Measurements from ENCODE around the gene MPHOSPH9. TPM values are rescaled to one million over a fixed set of nuclear protein-coding genes. Genes with fewer than 3 reads are reported as not detected.

The MPHOSPH9 gene
- total and polyA plus RNA-seq, 4 donors, result 4.9 to 51.0 (median 32.7) TPM

DNA sequence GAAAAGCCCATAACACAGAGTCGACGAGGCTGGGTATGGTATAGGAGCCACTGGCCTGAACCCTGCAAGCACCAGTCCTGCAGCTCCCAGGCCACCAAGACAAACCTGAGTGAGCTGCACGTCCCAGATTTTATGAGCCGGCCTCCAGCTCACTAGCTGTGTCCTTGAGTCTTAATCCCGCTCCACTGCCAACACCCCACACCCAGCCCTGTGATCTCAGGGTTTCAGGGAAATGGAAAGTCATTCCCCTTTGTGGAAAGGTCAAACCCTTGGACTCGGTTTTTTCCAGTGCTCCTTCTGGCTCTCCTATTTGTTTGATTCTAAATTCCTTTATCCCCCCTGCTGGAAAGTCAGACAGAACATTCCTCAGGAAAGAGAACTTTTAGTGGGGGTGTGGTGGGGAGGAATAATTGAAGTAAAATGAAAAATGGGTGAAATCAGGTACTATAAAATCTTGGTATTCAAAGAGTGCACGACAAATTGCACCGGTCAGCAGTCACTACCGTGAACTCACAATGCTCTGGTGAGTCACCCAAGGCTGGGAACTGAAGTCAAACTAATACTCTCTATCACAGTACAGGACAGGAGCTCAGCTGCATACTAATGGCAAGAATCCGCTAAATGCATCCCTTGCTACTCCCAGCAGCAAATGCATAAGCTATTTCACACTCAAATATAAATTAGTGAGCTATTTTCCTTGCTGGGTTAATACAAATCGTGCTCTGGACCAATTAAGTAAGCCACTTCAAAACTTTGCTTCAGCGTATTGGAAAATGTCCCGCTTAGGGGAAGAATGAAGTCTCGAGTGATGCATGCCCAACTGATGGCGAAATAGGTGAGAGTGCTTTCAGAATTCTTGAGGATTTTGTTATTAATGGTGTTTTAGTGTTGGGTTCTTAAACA, 91.1 kb downstream of the MPHOSPH9 start:
- Histone ChIP-seq H3K9ac (ENCODE audit: low read depth in 1 of 2, low read length in 2 of 2) (peak overlapping the region; percentile 52 to 64), H3K27me3 (ENCODE audit: control insufficient read depth in 4 of 4, insufficient read depth in 4 of 4, low read length in 3 of 4) (no peaks in the 10 kb centered on the region), H3K4me1 (ENCODE audit: control insufficient read depth in 4 of 4, insufficient read depth in 4 of 4, low read length in 3 of 4) (peaks cover 26 to 41% (median 34%) of the 10 kb centered on the region in 4 donors), H3K4me3 (ENCODE audit: low read depth in 1 of 3, low read length in 3 of 3) (no peak overlapping the region), H3K36me3 (ENCODE audit: control insufficient read depth in 4 of 4, insufficient read depth in 3 of 4, low read depth in 1 of 4, low read length in 3 of 4) (no peaks in the 10 kb centered on the region), H3K27ac (ENCODE audit: low read depth in 1 of 2, low read length in 2 of 2) (peak overlapping the region; percentile 72 to 93), H3K9me3 (ENCODE audit: control insufficient read depth in 4 of 4, low read length in 3 of 4) (no peaks in the 10 kb centered on the region)
- no peak for DNase-seq (ENCODE audit: low spot score)
- WGBS, result 44% methylated on average over 15 of the region's 15 CpGs
- TF ChIP-seq NR2F2 (IDR thresholded peaks at IDR 0.05) (peak; percentile 97), FOXA2 (IDR thresholded peaks at IDR 0.05) (no peak), FOXA1 (IDR thresholded peaks at IDR 0.05) (no peak), ATF3 (IDR thresholded peaks at IDR 0.05) (peak; percentile 87), RAD21 (IDR thresholded peaks at IDR 0.05) (peak; percentile 56 to 63), YY1 (IDR thresholded peaks at IDR 0.05) (peak; percentile 48), ZBTB33 (IDR thresholded peaks at IDR 0.05) (peak; percentile 41), TAF1 (conservative IDR thresholded peaks at IDR 0.05) (peak; percentile 54), RXRA (IDR thresholded peaks at IDR 0.05) (peak; percentile 95 to 96), REST (IDR thresholded peaks at IDR 0.05) (peak; percentile 78), HNF4A (conservative IDR thresholded peaks at IDR 0.05) (peak; percentile 88), HNF4G (IDR thresholded peaks at IDR 0.05) (peak; percentile 51), SP1 (IDR thresholded peaks at IDR 0.05) (peak; percentile 88), JUND (IDR thresholded peaks at IDR 0.05) (peak; percentile 96 to 97), GABPA (IDR thresholded peaks at IDR 0.05 in 1 of 2, conservative IDR thresholded peaks at IDR 0.05 in 1 of 2) (no peak), EGR1 (IDR thresholded peaks at IDR 0.05; ENCODE audit: low read depth in 2 of 2) (peak in 1 of 2 donors; percentile 56)
- TF ChIP-seq, protein P1, sequence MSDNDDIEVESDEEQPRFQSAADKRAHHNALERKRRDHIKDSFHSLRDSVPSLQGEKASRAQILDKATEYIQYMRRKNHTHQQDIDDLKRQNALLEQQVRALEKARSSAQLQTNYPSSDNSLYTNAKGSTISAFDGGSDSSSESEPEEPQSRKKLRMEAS (IDR thresholded peaks at IDR 0.05), result peak; percentile 60
- TF ChIP-seq, protein P2, sequence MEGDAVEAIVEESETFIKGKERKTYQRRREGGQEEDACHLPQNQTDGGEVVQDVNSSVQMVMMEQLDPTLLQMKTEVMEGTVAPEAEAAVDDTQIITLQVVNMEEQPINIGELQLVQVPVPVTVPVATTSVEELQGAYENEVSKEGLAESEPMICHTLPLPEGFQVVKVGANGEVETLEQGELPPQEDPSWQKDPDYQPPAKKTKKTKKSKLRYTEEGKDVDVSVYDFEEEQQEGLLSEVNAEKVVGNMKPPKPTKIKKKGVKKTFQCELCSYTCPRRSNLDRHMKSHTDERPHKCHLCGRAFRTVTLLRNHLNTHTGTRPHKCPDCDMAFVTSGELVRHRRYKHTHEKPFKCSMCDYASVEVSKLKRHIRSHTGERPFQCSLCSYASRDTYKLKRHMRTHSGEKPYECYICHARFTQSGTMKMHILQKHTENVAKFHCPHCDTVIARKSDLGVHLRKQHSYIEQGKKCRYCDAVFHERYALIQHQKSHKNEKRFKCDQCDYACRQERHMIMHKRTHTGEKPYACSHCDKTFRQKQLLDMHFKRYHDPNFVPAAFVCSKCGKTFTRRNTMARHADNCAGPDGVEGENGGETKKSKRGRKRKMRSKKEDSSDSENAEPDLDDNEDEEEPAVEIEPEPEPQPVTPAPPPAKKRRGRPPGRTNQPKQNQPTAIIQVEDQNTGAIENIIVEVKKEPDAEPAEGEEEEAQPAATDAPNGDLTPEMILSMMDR (IDR thresholded peaks at IDR 0.05; ENCODE audit: low read depth, low read length, missing input control), result no peak

Data from liver (tissue), 9 donors.